ENCODE data around the gene JAZF1.

DNA sequence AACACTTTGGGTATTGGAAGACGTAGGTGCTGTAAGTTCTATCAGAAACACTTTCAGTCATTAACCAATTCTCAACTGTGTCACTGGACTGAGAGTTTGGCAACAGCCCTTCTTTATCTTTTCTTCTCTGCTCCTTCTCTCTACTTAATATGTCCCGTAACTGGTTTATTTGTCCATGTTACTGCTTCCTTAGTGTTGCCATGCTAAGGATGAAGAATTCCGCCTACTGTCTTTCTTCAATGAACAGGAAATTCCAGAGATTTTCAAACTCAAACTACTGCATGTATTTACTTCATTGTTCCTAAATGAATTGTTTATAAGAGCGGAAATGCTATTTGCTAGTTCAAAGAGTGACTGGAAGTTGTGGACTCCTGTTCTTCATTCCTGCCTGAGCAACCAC lies 296.9 kb downstream of the JAZF1 start:
- TF ChIP-seq CREB1 (IDR thresholded peaks at IDR 0.05; ENCODE audit: low read depth): no peak
- TF ChIP-seq ETV6 (conservative IDR thresholded peaks at IDR 0.05 in 1 of 2, IDR thresholded peaks at IDR 0.05 in 1 of 2; ENCODE audit: borderline replicate concordance in 1 of 2, low read depth in 1 of 2): no peak
- TF ChIP-seq, protein P1, sequence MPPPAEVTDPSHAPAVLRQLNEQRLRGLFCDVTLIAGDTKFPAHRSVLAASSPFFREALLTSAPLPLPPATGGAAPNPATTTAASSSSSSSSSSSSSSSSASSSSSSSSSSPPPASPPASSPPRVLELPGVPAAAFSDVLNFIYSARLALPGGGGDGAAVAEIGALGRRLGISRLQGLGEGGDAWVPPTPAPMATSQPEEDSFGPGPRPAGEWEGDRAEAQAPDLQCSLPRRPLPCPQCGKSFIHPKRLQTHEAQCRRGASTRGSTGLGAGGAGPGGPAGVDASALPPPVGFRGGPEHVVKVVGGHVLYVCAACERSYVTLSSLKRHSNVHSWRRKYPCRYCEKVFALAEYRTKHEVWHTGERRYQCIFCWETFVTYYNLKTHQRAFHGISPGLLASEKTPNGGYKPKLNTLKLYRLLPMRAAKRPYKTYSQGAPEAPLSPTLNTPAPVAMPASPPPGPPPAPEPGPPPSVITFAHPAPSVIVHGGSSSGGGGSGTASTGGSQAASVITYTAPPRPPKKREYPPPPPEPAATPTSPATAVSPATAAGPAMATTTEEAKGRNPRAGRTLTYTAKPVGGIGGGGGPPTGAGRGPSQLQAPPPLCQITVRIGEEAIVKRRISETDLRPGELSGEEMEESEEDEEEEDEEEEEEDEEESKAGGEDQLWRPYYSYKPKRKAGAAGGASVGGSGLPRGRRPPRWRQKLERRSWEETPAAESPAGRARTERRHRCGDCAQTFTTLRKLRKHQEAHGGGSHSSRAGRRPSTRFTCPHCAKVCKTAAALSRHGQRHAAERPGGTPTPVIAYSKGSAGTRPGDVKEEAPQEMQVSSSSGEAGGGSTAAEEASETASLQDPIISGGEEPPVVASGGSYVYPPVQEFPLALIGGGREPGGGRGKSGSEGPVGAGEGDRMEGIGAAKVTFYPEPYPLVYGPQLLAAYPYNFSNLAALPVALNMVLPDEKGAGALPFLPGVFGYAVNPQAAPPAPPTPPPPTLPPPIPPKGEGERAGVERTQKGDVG (CRISPR knock-in tag; IDR thresholded peaks at IDR 0.05): no peak
- no peak for TF ChIP-seq GATAD2B (conservative IDR thresholded peaks at IDR 0.05; ENCODE audit: low read depth)
- TF ChIP-seq EZH2 (IDR thresholded peaks at IDR 0.05; ENCODE audit: borderline replicate concordance, control insufficient read depth, low read depth, low read length): no peak
- TF ChIP-seq, protein P2, sequence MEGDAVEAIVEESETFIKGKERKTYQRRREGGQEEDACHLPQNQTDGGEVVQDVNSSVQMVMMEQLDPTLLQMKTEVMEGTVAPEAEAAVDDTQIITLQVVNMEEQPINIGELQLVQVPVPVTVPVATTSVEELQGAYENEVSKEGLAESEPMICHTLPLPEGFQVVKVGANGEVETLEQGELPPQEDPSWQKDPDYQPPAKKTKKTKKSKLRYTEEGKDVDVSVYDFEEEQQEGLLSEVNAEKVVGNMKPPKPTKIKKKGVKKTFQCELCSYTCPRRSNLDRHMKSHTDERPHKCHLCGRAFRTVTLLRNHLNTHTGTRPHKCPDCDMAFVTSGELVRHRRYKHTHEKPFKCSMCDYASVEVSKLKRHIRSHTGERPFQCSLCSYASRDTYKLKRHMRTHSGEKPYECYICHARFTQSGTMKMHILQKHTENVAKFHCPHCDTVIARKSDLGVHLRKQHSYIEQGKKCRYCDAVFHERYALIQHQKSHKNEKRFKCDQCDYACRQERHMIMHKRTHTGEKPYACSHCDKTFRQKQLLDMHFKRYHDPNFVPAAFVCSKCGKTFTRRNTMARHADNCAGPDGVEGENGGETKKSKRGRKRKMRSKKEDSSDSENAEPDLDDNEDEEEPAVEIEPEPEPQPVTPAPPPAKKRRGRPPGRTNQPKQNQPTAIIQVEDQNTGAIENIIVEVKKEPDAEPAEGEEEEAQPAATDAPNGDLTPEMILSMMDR (IDR thresholded peaks at IDR 0.05 in 2 of 3, conservative IDR thresholded peaks at IDR 0.05 in 1 of 3; ENCODE audit: control insufficient read depth in 2 of 3, extremely low read depth in 1 of 3, insufficient read depth in 1 of 3, low read depth in 3 of 3, low read length in 3 of 3): no peak
- no peak for TF ChIP-seq ELK1 (IDR thresholded peaks at IDR 0.05; ENCODE audit: low read depth, low read length)
- TF ChIP-seq CBX5 (IDR thresholded peaks at IDR 0.05; ENCODE audit: low read depth): no peak
- no peak for TF ChIP-seq KLF5 (IDR thresholded peaks at IDR 0.05; ENCODE audit: partially characterized antibody)
- no peak for TF ChIP-seq ZNF384 (IDR thresholded peaks at IDR 0.05; ENCODE audit: borderline replicate concordance, low read depth, low read length)
- TF ChIP-seq, protein P3, sequence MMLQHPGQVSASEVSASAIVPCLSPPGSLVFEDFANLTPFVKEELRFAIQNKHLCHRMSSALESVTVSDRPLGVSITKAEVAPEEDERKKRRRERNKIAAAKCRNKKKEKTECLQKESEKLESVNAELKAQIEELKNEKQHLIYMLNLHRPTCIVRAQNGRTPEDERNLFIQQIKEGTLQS (IDR thresholded peaks at IDR 0.05; ENCODE audit: borderline replicate concordance, extremely low read depth, low read depth, low read length): no peak
- TF ChIP-seq, protein P4, sequence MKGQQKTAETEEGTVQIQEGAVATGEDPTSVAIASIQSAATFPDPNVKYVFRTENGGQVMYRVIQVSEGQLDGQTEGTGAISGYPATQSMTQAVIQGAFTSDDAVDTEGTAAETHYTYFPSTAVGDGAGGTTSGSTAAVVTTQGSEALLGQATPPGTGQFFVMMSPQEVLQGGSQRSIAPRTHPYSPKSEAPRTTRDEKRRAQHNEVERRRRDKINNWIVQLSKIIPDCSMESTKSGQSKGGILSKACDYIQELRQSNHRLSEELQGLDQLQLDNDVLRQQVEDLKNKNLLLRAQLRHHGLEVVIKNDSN (IDR thresholded peaks at IDR 0.05; ENCODE audit: borderline replicate concordance, extremely low read length, insufficient read depth, low read depth, low read length): no peak
